Measurements from ENCODE around the gene SLAMF1. TPM values are rescaled to one million over a fixed set of nuclear protein-coding genes. Genes with fewer than 3 reads are reported as not detected.

SLAMF1 gene
- total RNA-seq, 1 donor from 2014 or later: not detected

DNA sequence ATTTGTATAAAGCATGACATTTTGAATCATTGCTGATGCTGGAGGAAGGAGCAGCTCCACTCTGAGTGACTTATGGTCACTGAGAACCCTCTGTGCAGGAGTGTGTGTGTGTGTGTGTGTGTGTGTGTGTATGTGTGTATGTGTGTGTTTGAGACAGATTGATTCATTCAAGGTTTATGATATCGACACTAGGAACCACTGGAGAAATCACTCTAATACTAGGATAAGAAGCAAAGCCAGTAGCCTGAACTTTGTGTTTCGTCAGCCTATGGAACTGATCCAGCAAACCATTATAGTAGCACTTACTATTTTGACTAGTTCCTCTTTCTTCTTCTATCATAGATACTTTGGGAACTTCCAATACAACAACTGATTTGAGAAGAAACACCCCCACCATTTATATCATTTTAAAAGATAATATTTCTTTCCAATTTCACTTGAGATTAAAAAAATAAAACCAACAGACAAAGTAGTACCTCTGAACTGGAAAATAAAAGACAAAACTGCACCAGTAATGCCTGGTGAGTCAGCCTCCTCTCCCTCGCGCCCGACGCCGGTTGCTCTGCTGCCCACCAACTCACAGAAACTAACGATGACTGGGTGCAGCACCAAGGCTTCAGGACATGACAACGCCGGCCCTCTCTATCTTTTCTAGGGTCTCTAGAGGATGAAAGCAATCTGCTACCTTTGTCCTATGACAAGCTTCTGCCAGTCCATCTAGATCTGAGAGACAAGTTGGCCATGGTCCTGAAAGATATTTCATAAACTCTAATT, 20.9 kb downstream of the SLAMF1 start:
- Histone ChIP-seq H2AFZ (ENCODE audit: low read depth, low read length) (no peak overlapping the region), H3K79me2 (ENCODE audit: insufficient read depth, low read length) (no peaks in the 10 kb centered on the region), H3K9ac (ENCODE audit: low read length) (no peak overlapping the region), H4K20me1 (ENCODE audit: insufficient read depth, low read length) (no peaks in the 10 kb centered on the region), H3K4me3 (ENCODE audit: insufficient read depth, low read depth, low read length) (no peak overlapping the region), H3K27me3 (ENCODE audit: insufficient read depth, low read length) (no peaks in the 10 kb centered on the region), H3K36me3 (ENCODE audit: insufficient read depth, low read length) (no peaks in the 10 kb centered on the region), H3K4me1 (ENCODE audit: insufficient read depth, low read length) (no peaks in the 10 kb centered on the region), H3K27ac (ENCODE audit: low read depth, low read length) (no peak overlapping the region), H3K9me3 (ENCODE audit: insufficient read depth, low read depth, low read length) (no peaks in the 10 kb centered on the region), H3K4me2 (ENCODE audit: low read length) (no peak overlapping the region)
- Mint-ChIP-seq H3K27ac (ENCODE audit: unreplicated experiment) (no peak overlapping the region), H3K4me3 (ENCODE audit: unreplicated experiment) (no peak overlapping the region), H3K27me3 (ENCODE audit: low read depth, unreplicated experiment) (no peaks in the 10 kb centered on the region), H3K9me3 (ENCODE audit: unreplicated experiment) (no peaks in the 10 kb centered on the region), H3K4me1 (ENCODE audit: low read depth, unreplicated experiment) (peaks cover 13% of the 10 kb centered on the region), H3K36me3 (ENCODE audit: low read depth, unreplicated experiment) (no peaks in the 10 kb centered on the region)
- TF ChIP-seq EZH2 (IDR thresholded peaks at IDR 0.05; ENCODE audit: insufficient read depth, low read length): no peak
- TF ChIP-seq, protein P1, sequence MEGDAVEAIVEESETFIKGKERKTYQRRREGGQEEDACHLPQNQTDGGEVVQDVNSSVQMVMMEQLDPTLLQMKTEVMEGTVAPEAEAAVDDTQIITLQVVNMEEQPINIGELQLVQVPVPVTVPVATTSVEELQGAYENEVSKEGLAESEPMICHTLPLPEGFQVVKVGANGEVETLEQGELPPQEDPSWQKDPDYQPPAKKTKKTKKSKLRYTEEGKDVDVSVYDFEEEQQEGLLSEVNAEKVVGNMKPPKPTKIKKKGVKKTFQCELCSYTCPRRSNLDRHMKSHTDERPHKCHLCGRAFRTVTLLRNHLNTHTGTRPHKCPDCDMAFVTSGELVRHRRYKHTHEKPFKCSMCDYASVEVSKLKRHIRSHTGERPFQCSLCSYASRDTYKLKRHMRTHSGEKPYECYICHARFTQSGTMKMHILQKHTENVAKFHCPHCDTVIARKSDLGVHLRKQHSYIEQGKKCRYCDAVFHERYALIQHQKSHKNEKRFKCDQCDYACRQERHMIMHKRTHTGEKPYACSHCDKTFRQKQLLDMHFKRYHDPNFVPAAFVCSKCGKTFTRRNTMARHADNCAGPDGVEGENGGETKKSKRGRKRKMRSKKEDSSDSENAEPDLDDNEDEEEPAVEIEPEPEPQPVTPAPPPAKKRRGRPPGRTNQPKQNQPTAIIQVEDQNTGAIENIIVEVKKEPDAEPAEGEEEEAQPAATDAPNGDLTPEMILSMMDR (IDR thresholded peaks at IDR 0.05; ENCODE audit: insufficient read depth, low read depth, low read length): no peak
- DNase-seq (ENCODE audit: low read depth) (no peak), FAIRE-seq (no peak)

DNA sequence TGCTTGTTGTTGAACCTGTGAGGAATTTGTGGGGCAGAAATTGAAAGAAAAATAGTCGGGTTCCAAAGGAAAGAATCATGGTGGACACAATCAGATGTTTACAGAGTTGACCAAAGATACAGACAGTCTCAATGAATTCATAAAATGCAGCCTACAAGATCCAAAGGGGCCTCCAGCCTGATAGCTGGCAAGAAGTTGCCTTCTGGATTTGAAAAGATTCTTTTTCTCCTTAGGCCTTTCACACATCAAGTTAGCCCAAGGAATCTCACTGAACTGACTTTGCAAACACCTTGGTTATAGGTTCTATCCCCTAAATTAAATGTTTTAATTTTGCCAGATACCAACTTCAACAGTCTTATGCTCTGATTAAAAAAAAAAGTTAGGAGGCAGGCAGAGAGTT, 21.5 kb downstream of the SLAMF1 start:
- H3K9me3 ChIP-seq (ENCODE audit: insufficient read depth, low read depth, low read length): no peaks in the 10 kb centered on the region
- H3K4me1 Mint-ChIP-seq (ENCODE audit: low read depth, unreplicated experiment): peaks cover 11% of the 10 kb centered on the region
- H3K36me3 Mint-ChIP-seq (ENCODE audit: low read depth, unreplicated experiment): no peaks in the 10 kb centered on the region
- H4K20me1 ChIP-seq (ENCODE audit: insufficient read depth, low read length): no peaks in the 10 kb centered on the region
- no peaks in the 10 kb centered on the region for H3K36me3 ChIP-seq (ENCODE audit: insufficient read depth, low read length)
- no peak overlapping the region for H3K27ac Mint-ChIP-seq (ENCODE audit: unreplicated experiment)
- H3K27me3 ChIP-seq (ENCODE audit: insufficient read depth, low read length): no peaks in the 10 kb centered on the region
- no peak overlapping the region for H2AFZ ChIP-seq (ENCODE audit: low read depth, low read length)
- no peak overlapping the region for H3K4me2 ChIP-seq (ENCODE audit: low read length)
- FAIRE-seq: no peak
- H3K27ac ChIP-seq (ENCODE audit: low read depth, low read length): no peak overlapping the region
- H3K27me3 Mint-ChIP-seq (ENCODE audit: low read depth, unreplicated experiment): no peaks in the 10 kb centered on the region
- no peak overlapping the region for H3K4me3 Mint-ChIP-seq (ENCODE audit: unreplicated experiment)
- DNase-seq (ENCODE audit: low read depth): no peak
- no peak overlapping the region for H3K9ac ChIP-seq (ENCODE audit: low read length)
- TF ChIP-seq, protein P1 (IDR thresholded peaks at IDR 0.05; ENCODE audit: insufficient read depth, low read depth, low read length): no peak
- TF ChIP-seq EZH2 (IDR thresholded peaks at IDR 0.05; ENCODE audit: insufficient read depth, low read length): no peak
- no peaks in the 10 kb centered on the region for H3K4me1 ChIP-seq (ENCODE audit: insufficient read depth, low read length)
- no peaks in the 10 kb centered on the region for H3K79me2 ChIP-seq (ENCODE audit: insufficient read depth, low read length)
- H3K9me3 Mint-ChIP-seq (ENCODE audit: unreplicated experiment): no peaks in the 10 kb centered on the region
- no peak overlapping the region for H3K4me3 ChIP-seq (ENCODE audit: insufficient read depth, low read depth, low read length)

DNA sequence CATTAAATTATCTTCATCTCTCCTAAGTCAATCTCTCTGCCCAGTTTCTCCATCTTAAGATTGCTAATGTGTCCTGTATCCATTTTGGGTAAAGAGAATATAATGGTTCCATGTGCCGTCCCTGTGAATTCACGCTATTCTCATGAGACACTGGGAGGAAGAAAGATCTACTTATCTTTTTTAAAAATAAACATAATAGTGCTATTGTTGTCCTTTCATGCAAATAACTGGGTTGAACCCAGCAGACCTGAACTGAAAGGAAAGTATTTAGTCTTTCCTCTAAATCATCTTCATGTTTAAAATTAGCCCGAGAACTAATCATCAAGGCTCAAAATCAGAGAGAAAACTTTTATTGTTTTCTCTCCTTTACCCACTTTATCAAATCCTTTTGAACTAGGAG, 22.4 kb downstream of the SLAMF1 start:
- FAIRE-seq: no peak
- Mint-ChIP-seq H3K36me3 (ENCODE audit: low read depth, unreplicated experiment) (no peaks in the 10 kb centered on the region), H3K27ac (ENCODE audit: unreplicated experiment) (no peak overlapping the region), H3K9me3 (ENCODE audit: unreplicated experiment) (no peaks in the 10 kb centered on the region), H3K4me3 (ENCODE audit: unreplicated experiment) (no peak overlapping the region), H3K27me3 (ENCODE audit: low read depth, unreplicated experiment) (no peaks in the 10 kb centered on the region), H3K4me1 (ENCODE audit: low read depth, unreplicated experiment) (peaks cover 7% of the 10 kb centered on the region)
- H3K4me2 ChIP-seq (ENCODE audit: low read length): no peak overlapping the region
- no peak overlapping the region for H3K4me3 ChIP-seq (ENCODE audit: insufficient read depth, low read depth, low read length)
- H3K9me3 ChIP-seq (ENCODE audit: insufficient read depth, low read depth, low read length): no peaks in the 10 kb centered on the region
- TF ChIP-seq EZH2 (IDR thresholded peaks at IDR 0.05; ENCODE audit: insufficient read depth, low read length): no peak
- TF ChIP-seq, protein P1 (IDR thresholded peaks at IDR 0.05; ENCODE audit: insufficient read depth, low read depth, low read length): no peak
- H3K79me2 ChIP-seq (ENCODE audit: insufficient read depth, low read length): no peaks in the 10 kb centered on the region
- H2AFZ ChIP-seq (ENCODE audit: low read depth, low read length): no peak overlapping the region
- H4K20me1 ChIP-seq (ENCODE audit: insufficient read depth, low read length): no peaks in the 10 kb centered on the region
- no peaks in the 10 kb centered on the region for H3K27me3 ChIP-seq (ENCODE audit: insufficient read depth, low read length)
- H3K36me3 ChIP-seq (ENCODE audit: insufficient read depth, low read length): no peaks in the 10 kb centered on the region
- no peaks in the 10 kb centered on the region for H3K4me1 ChIP-seq (ENCODE audit: insufficient read depth, low read length)
- DNase-seq (ENCODE audit: low read depth): no peak
- no peak overlapping the region for H3K27ac ChIP-seq (ENCODE audit: low read depth, low read length)
- no peak overlapping the region for H3K9ac ChIP-seq (ENCODE audit: low read length)
